ENCODE measurements around the gene UBE3A.

The UBE3A gene

GRCh38 chr15:25464383-25464782 lies 25.6 kb upstream of the UBE3A start:
- no peak for DNase-seq

GRCh38 chr15:25456196-25456595 lies 17.4 kb upstream of the UBE3A start:
- 86% methylated on average over 1 of the region's 3 CpGs for WGBS
- no peak overlapping the region for H3K14ac ChIP-seq (ENCODE audit: low read length in 2 of 2)
- H3K4me3 ChIP-seq (ENCODE audit: insufficient read depth in 1 of 2, low read depth in 1 of 2, low read length in 2 of 2) = no peak overlapping the region
- H2BK12ac ChIP-seq (ENCODE audit: low read length in 2 of 2) = no peak overlapping the region
- H2AK5ac ChIP-seq (ENCODE audit: low read length, severe bottlenecking) = no peak overlapping the region
- no peak overlapping the region for H3K4me2 ChIP-seq (ENCODE audit: low read length, poor library complexity, severe bottlenecking)
- H3K36me3 ChIP-seq (ENCODE audit: control insufficient read depth in 1 of 2, insufficient read depth in 2 of 2, low read depth in 1 of 2, low read length in 2 of 2) = no peaks in the 10 kb centered on the region
- H3K18ac ChIP-seq (ENCODE audit: low read depth in 1 of 2, low read length in 2 of 2) = no peak overlapping the region
- H3K9ac ChIP-seq (ENCODE audit: low read length) = no peak overlapping the region
- H3K4me1 ChIP-seq (ENCODE audit: control insufficient read depth, insufficient read depth, low read depth, low read length) = no peaks in the 10 kb centered on the region
- no peak overlapping the region for H4K8ac ChIP-seq (ENCODE audit: low read length)
- H3K79me1 ChIP-seq (replicated peaks; ENCODE audit: low read length, poor library complexity, severe bottlenecking) = no peaks in the 10 kb centered on the region
- no peak overlapping the region for H3K27ac ChIP-seq (ENCODE audit: low read length, poor library complexity, severe bottlenecking)
- no peaks in the 10 kb centered on the region for H3K27me3 ChIP-seq (ENCODE audit: control insufficient read depth in 1 of 2, insufficient read depth in 1 of 2, low read length in 2 of 2)
- no peak overlapping the region for H3K23ac ChIP-seq (ENCODE audit: low read length in 2 of 2)
- DNase-seq = no peak
- peaks cover 28% of the 10 kb centered on the region for H3K9me3 ChIP-seq (ENCODE audit: control insufficient read depth, low read length)
- H2BK120ac ChIP-seq (ENCODE audit: low read depth, low read length) = no peak overlapping the region
- H4K91ac ChIP-seq (ENCODE audit: low read length) = no peak overlapping the region
- H2BK15ac ChIP-seq (ENCODE audit: low read depth, poor library complexity, severe bottlenecking) = no peak overlapping the region
- H3K4ac ChIP-seq (ENCODE audit: low read depth in 1 of 2, low read length in 2 of 2) = no peak overlapping the region
- H2BK5ac ChIP-seq (ENCODE audit: low read depth, low read length, poor library complexity, severe bottlenecking) = no peak overlapping the region
- H2AFZ ChIP-seq (ENCODE audit: low read depth, low read length) = no peak overlapping the region

More at GRCh38 chr15:25464383-25464782, 25.6 kb upstream of the UBE3A start:
- no peaks in the 10 kb centered on the region for H3K79me1 ChIP-seq (replicated peaks; ENCODE audit: low read length, poor library complexity, severe bottlenecking)
- H2AFZ ChIP-seq (ENCODE audit: low read depth, low read length) = no peak overlapping the region
- no CpG with 5 or more reads among the region's 1 CpG for WGBS
- H3K4me1 ChIP-seq (ENCODE audit: control insufficient read depth, insufficient read depth, low read depth, low read length) = no peaks in the 10 kb centered on the region
- no peak overlapping the region for H3K23ac ChIP-seq (ENCODE audit: low read length in 2 of 2)
- H3K9ac ChIP-seq (ENCODE audit: low read length) = no peak overlapping the region
- no peak overlapping the region for H3K14ac ChIP-seq (ENCODE audit: low read length in 2 of 2)
- no peaks in the 10 kb centered on the region for H3K27me3 ChIP-seq (ENCODE audit: control insufficient read depth in 1 of 2, insufficient read depth in 1 of 2, low read length in 2 of 2)
- no peak overlapping the region for H3K27ac ChIP-seq (ENCODE audit: low read length, poor library complexity, severe bottlenecking)
- no peaks in the 10 kb centered on the region for H3K36me3 ChIP-seq (ENCODE audit: control insufficient read depth in 1 of 2, insufficient read depth in 2 of 2, low read depth in 1 of 2, low read length in 2 of 2)
- no peak overlapping the region for H4K91ac ChIP-seq (ENCODE audit: low read length)
- no peak overlapping the region for H3K4me3 ChIP-seq (ENCODE audit: insufficient read depth in 1 of 2, low read depth in 1 of 2, low read length in 2 of 2)
- H2BK120ac ChIP-seq (ENCODE audit: low read depth, low read length) = no peak overlapping the region
- H2AK5ac ChIP-seq (ENCODE audit: low read length, severe bottlenecking) = no peak overlapping the region
- H3K18ac ChIP-seq (ENCODE audit: low read depth in 1 of 2, low read length in 2 of 2) = no peak overlapping the region
- H2BK5ac ChIP-seq (ENCODE audit: low read depth, low read length, poor library complexity, severe bottlenecking) = no peak overlapping the region
- H3K9me3 ChIP-seq (ENCODE audit: control insufficient read depth, low read length) = peaks cover 3% of the 10 kb centered on the region
- H2BK12ac ChIP-seq (ENCODE audit: low read length in 2 of 2) = no peak overlapping the region
- H3K4ac ChIP-seq (ENCODE audit: low read depth in 1 of 2, low read length in 2 of 2) = no peak overlapping the region
- H2BK15ac ChIP-seq (ENCODE audit: low read depth, poor library complexity, severe bottlenecking) = no peak overlapping the region
- H4K8ac ChIP-seq (ENCODE audit: low read length) = no peak overlapping the region
- H3K4me2 ChIP-seq (ENCODE audit: low read length, poor library complexity, severe bottlenecking) = no peak overlapping the region

GRCh38 chr15:25455226-25455625 lies 16.4 kb upstream of the UBE3A start:
- H4K91ac ChIP-seq (ENCODE audit: low read length) = no peak overlapping the region
- H4K8ac ChIP-seq (ENCODE audit: low read length) = no peak overlapping the region
- no peak overlapping the region for H3K9ac ChIP-seq (ENCODE audit: low read length)

GRCh38 chr15:25454771-25455170 lies 15.9 kb upstream of the UBE3A start:
- Histone ChIP-seq H2BK5ac (ENCODE audit: low read depth, low read length, poor library complexity, severe bottlenecking) (no peak overlapping the region), H3K18ac (ENCODE audit: low read depth in 1 of 2, low read length in 2 of 2) (no peak overlapping the region), H3K14ac (ENCODE audit: low read length in 2 of 2) (no peak overlapping the region), H2AFZ (ENCODE audit: low read depth, low read length) (no peak overlapping the region), H3K4ac (ENCODE audit: low read depth in 1 of 2, low read length in 2 of 2) (no peak overlapping the region), H3K27me3 (ENCODE audit: control insufficient read depth in 1 of 2, insufficient read depth in 1 of 2, low read length in 2 of 2) (no peaks in the 10 kb centered on the region), H3K4me1 (ENCODE audit: control insufficient read depth, insufficient read depth, low read depth, low read length) (no peaks in the 10 kb centered on the region), H2BK12ac (ENCODE audit: low read length in 2 of 2) (no peak overlapping the region), H2BK120ac (ENCODE audit: low read depth, low read length) (no peak overlapping the region), H3K4me2 (ENCODE audit: low read length, poor library complexity, severe bottlenecking) (no peak overlapping the region), H4K91ac (ENCODE audit: low read length) (no peak overlapping the region), H2BK15ac (ENCODE audit: low read depth, poor library complexity, severe bottlenecking) (no peak overlapping the region), H3K27ac (ENCODE audit: low read length, poor library complexity, severe bottlenecking) (no peak overlapping the region), H2AK5ac (ENCODE audit: low read length, severe bottlenecking) (no peak overlapping the region), H3K79me1 (replicated peaks; ENCODE audit: low read length, poor library complexity, severe bottlenecking) (no peaks in the 10 kb centered on the region), H3K23ac (ENCODE audit: low read length in 2 of 2) (no peak overlapping the region), H4K8ac (ENCODE audit: low read length) (no peak overlapping the region), H3K4me3 (ENCODE audit: insufficient read depth in 1 of 2, low read depth in 1 of 2, low read length in 2 of 2) (no peak overlapping the region), H3K36me3 (ENCODE audit: control insufficient read depth in 1 of 2, insufficient read depth in 2 of 2, low read depth in 1 of 2, low read length in 2 of 2) (no peaks in the 10 kb centered on the region), H3K9ac (ENCODE audit: low read length) (no peak overlapping the region), H3K9me3 (ENCODE audit: control insufficient read depth, low read length) (peaks cover 42% of the 10 kb centered on the region)
- no CpG with 5 or more reads among the region's 2 CpGs for WGBS
- no peak for DNase-seq

More at GRCh38 chr15:25455226-25455625, 16.4 kb upstream of the UBE3A start:
- Histone ChIP-seq H3K27me3 (ENCODE audit: control insufficient read depth in 1 of 2, insufficient read depth in 1 of 2, low read length in 2 of 2) (no peaks in the 10 kb centered on the region), H3K14ac (ENCODE audit: low read length in 2 of 2) (no peak overlapping the region), H2AK5ac (ENCODE audit: low read length, severe bottlenecking) (no peak overlapping the region), H2BK5ac (ENCODE audit: low read depth, low read length, poor library complexity, severe bottlenecking) (no peak overlapping the region), H2BK120ac (ENCODE audit: low read depth, low read length) (no peak overlapping the region), H2AFZ (ENCODE audit: low read depth, low read length) (no peak overlapping the region), H2BK12ac (ENCODE audit: low read length in 2 of 2) (no peak overlapping the region), H3K4me3 (ENCODE audit: insufficient read depth in 1 of 2, low read depth in 1 of 2, low read length in 2 of 2) (no peak overlapping the region), H3K18ac (ENCODE audit: low read depth in 1 of 2, low read length in 2 of 2) (no peak overlapping the region), H3K4ac (ENCODE audit: low read depth in 1 of 2, low read length in 2 of 2) (no peak overlapping the region), H3K27ac (ENCODE audit: low read length, poor library complexity, severe bottlenecking) (no peak overlapping the region), H2BK15ac (ENCODE audit: low read depth, poor library complexity, severe bottlenecking) (no peak overlapping the region), H3K23ac (ENCODE audit: low read length in 2 of 2) (no peak overlapping the region), H3K9me3 (ENCODE audit: control insufficient read depth, low read length) (peaks cover 38% of the 10 kb centered on the region), H3K4me2 (ENCODE audit: low read length, poor library complexity, severe bottlenecking) (no peak overlapping the region), H3K4me1 (ENCODE audit: control insufficient read depth, insufficient read depth, low read depth, low read length) (no peaks in the 10 kb centered on the region), H3K36me3 (ENCODE audit: control insufficient read depth in 1 of 2, insufficient read depth in 2 of 2, low read depth in 1 of 2, low read length in 2 of 2) (no peaks in the 10 kb centered on the region), H3K79me1 (replicated peaks; ENCODE audit: low read length, poor library complexity, severe bottlenecking) (no peaks in the 10 kb centered on the region)
- no peak for DNase-seq
- WGBS = 60% methylated on average over 2 of the region's 3 CpGs

Measured in mesenchymal stem cell (in vitro differentiated cells and primary cell).